MM.1S (cell line): ENCODE data around the gene CRYBB3.

Experiments
- DNase-seq: peaks from one replicate; pipeline ENCODE4 v3.0.0-alpha.2; 2015
- H2AFZ ChIP-seq: fragments of 300-600 bp; sonication (generic); 2 replicates; pipeline ENCODE4 v1.6.0; 2016; ENCODE audit warnings: antibody characterized with exemption, low read length
- H3F3A ChIP-seq: fragments of 300-600 bp; sonication (generic); 2 replicates; pipeline ENCODE4 v1.6.1; 2016; ENCODE audit warnings: mild to moderate bottlenecking, antibody characterized with exemption, low read length, moderate library complexity, mixed read lengths; ENCODE audit not compliant: insufficient read depth
- H3K27ac ChIP-seq: fragments of 300-600 bp; sonication (generic); 2 replicates; pipeline ENCODE4 v1.5.1; 2016; ENCODE audit warnings: mild to moderate bottlenecking, low read length
- H3K27me3 ChIP-seq: fragments of 300-600 bp; sonication (generic); replicated peaks from 2 replicates; pipeline ENCODE4 v1.6.0; 2016; ENCODE audit warnings: low read length; ENCODE audit not compliant: insufficient read depth
- H3K36me3 ChIP-seq: fragments of 300-600 bp; sonication (generic); replicated peaks from 2 replicates; pipeline ENCODE4 v1.6.1; 2016; ENCODE audit warnings: mild to moderate bottlenecking, low read length, mixed read lengths; ENCODE audit not compliant: insufficient read depth
- H3K4me1 ChIP-seq: fragments of 300-600 bp; sonication (generic); 2 replicates; pipeline ENCODE4 v1.6.1; 2016; ENCODE audit warnings: low read length, mixed read lengths
- H3K4me2 ChIP-seq: fragments of 300-600 bp; sonication (generic); 2 replicates; pipeline ENCODE4 v1.6.0; 2016; ENCODE audit warnings: low read depth, low read length
- H3K4me3 ChIP-seq: fragments of 300-600 bp; sonication (generic); 2 replicates; pipeline ENCODE4 v1.5.1; 2016; ENCODE audit warnings: low read length, mixed read lengths
- H3K79me2 ChIP-seq: fragments of 300-600 bp; sonication (generic); 2 replicates; pipeline ENCODE4 v1.6.1; 2016; ENCODE audit warnings: mixed run types, low read length, mixed read lengths
- H3K9ac ChIP-seq: fragments of 300-600 bp; sonication (generic); 2 replicates; pipeline ENCODE4 v1.6.1; 2016; ENCODE audit warnings: low read length, mixed read lengths
- H3K9me2 ChIP-seq: fragments of 300-600 bp; sonication (generic); replicated peaks from 2 replicates; pipeline ENCODE4 v1.6.1; 2016; ENCODE audit warnings: mild to moderate bottlenecking, low read length, mixed read lengths; ENCODE audit not compliant: insufficient read depth
- H3K9me3 ChIP-seq: fragments of 300-600 bp; sonication (generic); replicated peaks from 2 replicates; pipeline ENCODE4 v1.6.1; 2016; ENCODE audit warnings: mild to moderate bottlenecking, low read length, mixed read lengths; ENCODE audit not compliant: insufficient read depth
- H4K20me1 ChIP-seq: fragments of 300-600 bp; sonication (generic); 2 replicates; pipeline ENCODE4 v1.6.1; 2016; ENCODE audit warnings: mild to moderate bottlenecking, low read length, moderate library complexity, mixed read lengths; ENCODE audit not compliant: insufficient read depth
- EZH2 ChIP-seq: fragments of 300-600 bp; sonication (generic); optimal IDR thresholded peaks from 2 replicates; pipeline ENCODE3; 2017; ENCODE audit warnings: low read depth, mild to moderate bottlenecking, antibody characterized with exemption, low read length, mixed read lengths
- EZH2phosphoT487 ChIP-seq: fragments of 300-600 bp; sonication (generic); IDR thresholded peaks from 2 replicates; pipeline ENCODE4 v1.6.1; 2018; ENCODE audit warnings: antibody characterized with exemption, low read length
- TF ChIP-seq, protein P1 (sequence below): fragments of 300-600 bp; sonication (generic); IDR thresholded peaks from 2 replicates; pipeline ENCODE4 v1.5.1; 2016; ENCODE audit warnings: antibody characterized with exemption, low read length, mixed read lengths

The CRYBB3 gene

DNA sequence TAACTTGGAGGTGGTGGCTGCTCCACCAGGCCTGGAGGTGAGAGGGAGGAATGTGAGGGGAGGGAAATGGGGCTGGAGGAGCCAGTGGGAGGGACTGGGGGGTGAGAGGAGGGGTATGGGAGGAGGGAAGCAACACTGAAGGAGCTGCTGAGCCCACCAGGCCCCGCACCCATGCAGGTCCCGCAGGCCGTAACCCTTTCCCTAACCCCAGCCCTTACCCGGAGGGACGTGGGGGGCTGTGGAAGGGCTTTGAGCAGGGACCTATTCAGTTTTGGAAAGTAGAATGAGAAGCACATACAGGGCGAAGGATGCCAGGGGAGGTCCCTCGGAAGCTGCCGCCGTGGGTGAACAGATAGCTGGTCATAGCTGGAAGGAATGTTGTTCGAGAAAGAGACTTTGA, 33.9 kb upstream of the CRYBB3 start:
- TF ChIP-seq, protein P1, sequence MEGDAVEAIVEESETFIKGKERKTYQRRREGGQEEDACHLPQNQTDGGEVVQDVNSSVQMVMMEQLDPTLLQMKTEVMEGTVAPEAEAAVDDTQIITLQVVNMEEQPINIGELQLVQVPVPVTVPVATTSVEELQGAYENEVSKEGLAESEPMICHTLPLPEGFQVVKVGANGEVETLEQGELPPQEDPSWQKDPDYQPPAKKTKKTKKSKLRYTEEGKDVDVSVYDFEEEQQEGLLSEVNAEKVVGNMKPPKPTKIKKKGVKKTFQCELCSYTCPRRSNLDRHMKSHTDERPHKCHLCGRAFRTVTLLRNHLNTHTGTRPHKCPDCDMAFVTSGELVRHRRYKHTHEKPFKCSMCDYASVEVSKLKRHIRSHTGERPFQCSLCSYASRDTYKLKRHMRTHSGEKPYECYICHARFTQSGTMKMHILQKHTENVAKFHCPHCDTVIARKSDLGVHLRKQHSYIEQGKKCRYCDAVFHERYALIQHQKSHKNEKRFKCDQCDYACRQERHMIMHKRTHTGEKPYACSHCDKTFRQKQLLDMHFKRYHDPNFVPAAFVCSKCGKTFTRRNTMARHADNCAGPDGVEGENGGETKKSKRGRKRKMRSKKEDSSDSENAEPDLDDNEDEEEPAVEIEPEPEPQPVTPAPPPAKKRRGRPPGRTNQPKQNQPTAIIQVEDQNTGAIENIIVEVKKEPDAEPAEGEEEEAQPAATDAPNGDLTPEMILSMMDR = no peak
- TF ChIP-seq EZH2 = no peak
- no peak for TF ChIP-seq EZH2phosphoT487
- no peak overlapping the region for H3K27ac ChIP-seq
- H3K9me2 ChIP-seq = no peaks in the 10 kb centered on the region
- H3K4me3 ChIP-seq = no peak overlapping the region
- no peaks in the 10 kb centered on the region for H3K79me2 ChIP-seq
- DNase-seq = no peak
- no peaks in the 10 kb centered on the region for H3K4me1 ChIP-seq
- H3K36me3 ChIP-seq = no peaks in the 10 kb centered on the region
- H3K9me3 ChIP-seq = no peaks in the 10 kb centered on the region
- peaks cover 15% of the 10 kb centered on the region for H3K27me3 ChIP-seq
- H4K20me1 ChIP-seq = no peaks in the 10 kb centered on the region
- H3F3A ChIP-seq = no peaks in the 10 kb centered on the region
- H3K4me2 ChIP-seq = no peak overlapping the region
- no peak overlapping the region for H2AFZ ChIP-seq
- H3K9ac ChIP-seq = no peak overlapping the region

DNA sequence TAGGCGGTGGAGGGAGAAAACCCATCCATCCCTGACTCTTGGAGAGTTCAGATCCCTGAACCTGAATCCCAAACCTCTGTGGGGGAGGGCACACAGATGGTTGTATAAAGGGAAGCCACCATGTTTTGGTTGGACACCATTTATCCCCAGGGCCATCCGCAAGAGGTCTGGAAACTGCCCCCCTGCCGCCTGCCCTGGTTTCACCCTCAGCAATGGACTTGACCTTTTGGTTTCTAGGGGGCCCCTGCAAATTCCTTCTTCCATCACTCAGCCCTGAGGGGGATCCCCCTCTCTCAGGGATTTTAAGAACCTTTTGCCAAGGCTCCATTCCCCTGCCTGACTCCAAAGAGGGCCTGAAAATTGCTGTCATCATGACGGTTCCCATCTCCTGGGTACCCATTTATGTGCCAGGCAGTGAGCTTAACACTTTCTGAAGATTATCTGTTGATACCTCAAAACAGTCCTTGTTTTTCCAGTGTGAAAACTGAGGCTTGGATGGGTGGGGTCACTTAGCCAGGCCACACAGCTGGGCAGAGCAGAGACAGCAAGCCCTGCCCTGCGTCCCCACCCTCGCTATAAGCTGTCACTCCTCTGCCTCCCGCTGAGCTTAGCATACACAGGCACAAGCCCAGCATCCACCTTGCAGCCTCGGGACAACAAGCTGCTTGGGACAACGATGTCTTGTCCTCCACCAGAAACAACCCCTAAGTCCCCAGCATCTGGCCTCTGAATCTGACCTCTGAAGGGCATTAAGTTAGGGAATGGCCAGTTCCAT, 33.2 kb upstream of the CRYBB3 start:
- peaks cover 15% of the 10 kb centered on the region for H3K27me3 ChIP-seq
- DNase-seq = no peak
- no peak overlapping the region for H3K9ac ChIP-seq
- H3K4me2 ChIP-seq = no peak overlapping the region
- TF ChIP-seq EZH2phosphoT487 (no peak), EZH2 (no peak)
- TF ChIP-seq, protein P1 = no peak
- no peaks in the 10 kb centered on the region for H3K4me1 ChIP-seq
- H3K9me3 ChIP-seq = no peaks in the 10 kb centered on the region
- H3K79me2 ChIP-seq = no peaks in the 10 kb centered on the region
- no peak overlapping the region for H3K4me3 ChIP-seq
- no peak overlapping the region for H3K27ac ChIP-seq
- H3K36me3 ChIP-seq = no peaks in the 10 kb centered on the region
- no peaks in the 10 kb centered on the region for H4K20me1 ChIP-seq
- no peak overlapping the region for H2AFZ ChIP-seq
- no peaks in the 10 kb centered on the region for H3K9me2 ChIP-seq
- no peaks in the 10 kb centered on the region for H3F3A ChIP-seq

- no peaks in the 10 kb centered on the region for H3K79me2 ChIP-seq
- TF ChIP-seq EZH2 = no peak
- TF ChIP-seq EZH2phosphoT487 = no peak
- TF ChIP-seq, protein P1 = no peak
- H4K20me1 ChIP-seq = no peaks in the 10 kb centered on the region
- H3K4me1 ChIP-seq = no peaks in the 10 kb centered on the region
- H3K9ac ChIP-seq = no peak overlapping the region
- H2AFZ ChIP-seq = no peak overlapping the region
- no peak overlapping the region for H3K4me2 ChIP-seq
- no peak for DNase-seq
- H3K4me3 ChIP-seq = no peak overlapping the region
- no peaks in the 10 kb centered on the region for H3K9me3 ChIP-seq
- no peaks in the 10 kb centered on the region for H3K36me3 ChIP-seq
- H3F3A ChIP-seq = no peaks in the 10 kb centered on the region
- H3K9me2 ChIP-seq = no peaks in the 10 kb centered on the region
- no peak overlapping the region for H3K27ac ChIP-seq
- peaks cover 15% of the 10 kb centered on the region for H3K27me3 ChIP-seq
Observed at GRCh38 chr22:25167082-25167481, 32.6 kb upstream of the CRYBB3 start.
